HCT116 (cell line): ENCODE measurements around the gene TMEM181. TPM values are rescaled to one million over a fixed set of nuclear protein-coding genes. Genes with fewer than 3 reads are reported as not detected.

Source experiments
- ATAC-seq: fragments of 200-7000 bp; cut with Tn5 transposase; 2 replicates; pipeline ENCODE4 v1.9.1; 2020; ENCODE audit warnings: mild to moderate bottlenecking, moderate library complexity
- Bru-seq: library from RNA; stranded (reverse); fragments of 400-500 nt; gene quantifications from one replicate; lab custom pipeline; 2021; lab: Mats Ljungman, UMichigan
- BruChase-seq, 2 experiments: library from RNA; stranded (reverse); fragments of 400-500 nt; gene quantifications; one replicate each; lab custom pipeline; 2021; lab: Mats Ljungman, UMichigan
- BruUV-seq: library from RNA; stranded (reverse); fragments of 400-500 nt; replicated peaks from 2 replicates; lab custom pipeline; 2021; lab: Mats Ljungman, UMichigan
- CTCF ChIA-PET: fragments of 300-600 bp; sonication (Branson Sonifier 250); formaldehyde crosslinking; loops from one replicate; lab custom pipeline; 2021; ENCODE audit warnings: antibody characterized with exemption; lab: Charles Lee
- POLR2A ChIA-PET: fragments of 300-600, 350-600 bp; sonication (Branson Sonifier 250); formaldehyde crosslinking; loops from one replicate; lab custom pipeline; 2021; ENCODE audit warnings: antibody characterized with exemption; lab: Charles Lee
- RAD21 ChIA-PET, 2 experiments: fragments of 300-600 bp; sonication (Branson Sonifier 250); formaldehyde crosslinking; loops; one replicate each; lab custom pipeline; 2023; ENCODE audit warnings: low total read pairs in 2 of 2; ENCODE audit not compliant: uncharacterized antibody in 2 of 2, unreplicated experiment in 2 of 2, low non-redundant PET in 1 of 2; lab: Charles Lee
- DNase-seq: peaks from one replicate; pipeline ENCODE4 v3.0.0-alpha.2; 2010; ENCODE audit warnings: low read depth, low spot score
- H2AFZ ChIP-seq: fragments of 200-600 bp; shearing (Covaris generic), sonication (generic); 2 replicates; pipeline ENCODE4 v1.6.1; 2017; ENCODE audit warnings: low read depth, mixed run types, mixed read lengths, antibody characterized with exemption, low read length; ENCODE audit not compliant: poor library complexity, severe bottlenecking
- H3K27ac ChIP-seq: 2 replicates; pipeline ENCODE4 v1.5.1; 2012; ENCODE audit warnings: low read depth, low read length
- H3K27me3 ChIP-seq: fragments of 200-600 bp; sonication (generic); 2 replicates; pipeline ENCODE4 v1.6.1; 2016; ENCODE audit warnings: mixed run types, low read length, mixed read lengths; ENCODE audit not compliant: insufficient read depth
- H3K36me3 ChIP-seq, 2 experiments: fragments of 200-500 bp in 1 of 2; fragments of 200-600 bp in 1 of 2; sonication (Bioruptor generic) in 1 of 2; sonication (generic) in 1 of 2; 2 replicates each; pipeline versions ENCODE4 v1.5.1 to v1.6.1; 2014 to 2016; ENCODE audit warnings: low read length in 2 of 2, inconsistent platforms in 1 of 2, mixed read lengths in 1 of 2, mixed run types in 1 of 2; ENCODE audit not compliant: insufficient read depth in 2 of 2, control insufficient read depth in 1 of 2
- H3K4me1 ChIP-seq, 2 experiments: fragments of 200-600 bp in 1 of 2; sonication (generic) in 1 of 2; 2 replicates each; pipeline versions ENCODE4 v1.5.1 to v1.6.1; 2012 to 2017; ENCODE audit warnings: low read length in 2 of 2, inconsistent platforms in 1 of 2, mild to moderate bottlenecking in 1 of 2, mixed read lengths in 1 of 2, mixed run types in 1 of 2, moderate library complexity in 1 of 2; ENCODE audit not compliant: insufficient read depth in 2 of 2, control insufficient read depth in 1 of 2
- H3K4me2 ChIP-seq: fragments of 200-600 bp; sonication (generic); 2 replicates; pipeline ENCODE4 v1.6.1; 2017; ENCODE audit warnings: mixed run types, low read length, mixed read lengths
- H3K4me3 ChIP-seq, 2 experiments: fragments of 200-600 bp in 1 of 2; sonication (generic) in 1 of 2; replicated peaks in 1 of 2; 2 replicates each; pipeline ENCODE4 v1.5.1; 2011 to 2016; ENCODE audit warnings: low read length in 2 of 2, control low read depth in 1 of 2, low read depth in 1 of 2, mild to moderate bottlenecking in 1 of 2, mixed read lengths in 1 of 2, mixed run types in 1 of 2
- H3K79me2 ChIP-seq: fragments of 200-600 bp; sonication (generic); 2 replicates; pipeline ENCODE4 v1.6.1; 2017; ENCODE audit warnings: mild to moderate bottlenecking, mixed run types, low read length, moderate library complexity, mixed read lengths; ENCODE audit not compliant: insufficient read depth
- H3K9ac ChIP-seq: fragments of 200-600 bp; sonication (generic); 2 replicates; pipeline ENCODE4 v1.6.1; 2016; ENCODE audit warnings: low read length, mixed read lengths
- H3K9me2 ChIP-seq: fragments of 200-600 bp; sonication (generic), shearing (Covaris generic); 2 replicates; pipeline ENCODE4 v1.6.1; 2017; ENCODE audit warnings: mixed run types, mild to moderate bottlenecking, moderate library complexity; ENCODE audit not compliant: insufficient read depth
- H3K9me3 ChIP-seq, 2 experiments: fragments of 200-500 bp in 1 of 2; fragments of 200-600 bp in 1 of 2; sonication (Bioruptor generic) in 1 of 2; sonication (generic) in 1 of 2; 2 replicates each; pipeline ENCODE4 v1.6.1; 2014 to 2017; ENCODE audit warnings: low read length in 2 of 2, mixed read lengths in 2 of 2, inconsistent platforms in 1 of 2, low read depth in 1 of 2, mild to moderate bottlenecking in 1 of 2, mixed run types in 1 of 2, moderate library complexity in 1 of 2; ENCODE audit not compliant: control insufficient read depth in 1 of 2, insufficient read depth in 1 of 2
- H4K20me1 ChIP-seq: fragments of 200-600 bp; sonication (generic), shearing (Covaris generic); 2 replicates; pipeline ENCODE4 v1.6.1; 2017; ENCODE audit warnings: mixed run types, mild to moderate bottlenecking, moderate library complexity; ENCODE audit not compliant: insufficient read depth
- EGR1 ChIP-seq: IDR thresholded peaks from 2 replicates; pipeline ENCODE4 v1.6.1; 2012; ENCODE audit warnings: low read depth
- ELF1 ChIP-seq: IDR thresholded peaks from 2 replicates; pipeline ENCODE4 v1.6.1; 2012; ENCODE audit warnings: low read depth, borderline replicate concordance
- JUND ChIP-seq: IDR thresholded peaks from 2 replicates; pipeline ENCODE4 v1.6.1; 2012
- POLR2A ChIP-seq: IDR thresholded peaks from 2 replicates; pipeline ENCODE4 v1.7.0; 2011; ENCODE audit warnings: borderline replicate concordance; ENCODE audit not compliant: insufficient read depth, insufficient read length; ENCODE audit errors: extremely low read depth
- POLR2AphosphoS5 ChIP-seq: IDR thresholded peaks from 2 replicates; pipeline ENCODE4 v1.6.1; 2011; ENCODE audit warnings: mild to moderate bottlenecking, low read depth, low read length, moderate library complexity
- SIN3A ChIP-seq: IDR thresholded peaks from 2 replicates; pipeline ENCODE4 v1.6.1; 2012; ENCODE audit warnings: low read depth
- SRF ChIP-seq: IDR thresholded peaks from 2 replicates; pipeline ENCODE4 v1.6.1; 2012; ENCODE audit warnings: low read depth
- TCF7L2 ChIP-seq: IDR thresholded peaks from 2 replicates; pipeline ENCODE4 v1.7.0; 2011; ENCODE audit warnings: borderline replicate concordance, inconsistent platforms; ENCODE audit not compliant: insufficient read depth, insufficient read length; ENCODE audit errors: extremely low read depth
- ZBTB33 ChIP-seq: IDR thresholded peaks from 2 replicates; pipeline ENCODE4 v1.6.1; 2011; ENCODE audit warnings: mild to moderate bottlenecking, low read length, moderate library complexity; ENCODE audit not compliant: insufficient replicate concordance; ENCODE audit errors: extremely low read depth
- ZFX ChIP-seq: fragments of 450-650 bp; IDR thresholded peaks from 2 replicates; pipeline ENCODE4 v1.6.1; 2017
- intact Hi-C: fragments of 100-400 bp; cut with micrococcal nuclease; formaldehyde crosslinking; loops from 2 replicates; pipeline ENCODE4 v1.10.0; 2022
- long read RNA-seq: library from polyadenylated mRNA; unstranded; transcript quantifications from one replicate; pipeline ENCODE4 v2.0.0, GENCODE V29; 2021; ENCODE audit not compliant: unreplicated experiment
- polyA plus RNA-seq: library from polyadenylated mRNA; unstranded; fragments of >200 nt; gene quantifications from 2 replicates; pipeline ENCODE4 v1.2.1, GENCODE V29; 2012; ENCODE audit warnings: missing spikeins
- total RNA-seq: library from RNA; stranded (reverse); gene quantifications from one replicate; pipeline ENCODE4 v1.2.1, GENCODE V29; 2021; ENCODE audit not compliant: unreplicated experiment
- TF ChIP-seq, protein P1 (sequence below): IDR thresholded peaks from 2 replicates; pipeline ENCODE4 v1.6.1; 2012
- TF ChIP-seq, protein P2 (sequence below): IDR thresholded peaks from 2 replicates; pipeline ENCODE4 v1.6.1; 2012

TMEM181 gene, protein sequence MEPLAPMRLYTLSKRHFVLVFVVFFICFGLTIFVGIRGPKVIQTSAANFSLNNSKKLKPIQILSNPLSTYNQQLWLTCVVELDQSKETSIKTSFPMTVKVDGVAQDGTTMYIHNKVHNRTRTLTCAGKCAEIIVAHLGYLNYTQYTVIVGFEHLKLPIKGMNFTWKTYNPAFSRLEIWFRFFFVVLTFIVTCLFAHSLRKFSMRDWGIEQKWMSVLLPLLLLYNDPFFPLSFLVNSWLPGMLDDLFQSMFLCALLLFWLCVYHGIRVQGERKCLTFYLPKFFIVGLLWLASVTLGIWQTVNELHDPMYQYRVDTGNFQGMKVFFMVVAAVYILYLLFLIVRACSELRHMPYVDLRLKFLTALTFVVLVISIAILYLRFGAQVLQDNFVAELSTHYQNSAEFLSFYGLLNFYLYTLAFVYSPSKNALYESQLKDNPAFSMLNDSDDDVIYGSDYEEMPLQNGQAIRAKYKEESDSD
- total RNA-seq: 34.4 TPM
- polyA plus RNA-seq: 10.0 and 12.8 TPM in 2 replicates
- Bru-seq, nascent RNA: percentile 80 among the genes with signal in this experiment
- percentile 94 among the genes with signal in this experiment for BruChase-seq, experiment 1, labeled RNA remaining after a 6-hour chase
- percentile 91 among the genes with signal in this experiment for BruChase-seq, experiment 2, labeled RNA remaining after a 2-hour chase
- long read RNA-seq, full-length matches to known transcripts: 1 of 102 reads
- long read RNA-seq, partial matches to known transcripts: 17 of 102 reads
- long read RNA-seq, other reads (novel, unspliced or antisense): 84 of 102 reads

DNA sequence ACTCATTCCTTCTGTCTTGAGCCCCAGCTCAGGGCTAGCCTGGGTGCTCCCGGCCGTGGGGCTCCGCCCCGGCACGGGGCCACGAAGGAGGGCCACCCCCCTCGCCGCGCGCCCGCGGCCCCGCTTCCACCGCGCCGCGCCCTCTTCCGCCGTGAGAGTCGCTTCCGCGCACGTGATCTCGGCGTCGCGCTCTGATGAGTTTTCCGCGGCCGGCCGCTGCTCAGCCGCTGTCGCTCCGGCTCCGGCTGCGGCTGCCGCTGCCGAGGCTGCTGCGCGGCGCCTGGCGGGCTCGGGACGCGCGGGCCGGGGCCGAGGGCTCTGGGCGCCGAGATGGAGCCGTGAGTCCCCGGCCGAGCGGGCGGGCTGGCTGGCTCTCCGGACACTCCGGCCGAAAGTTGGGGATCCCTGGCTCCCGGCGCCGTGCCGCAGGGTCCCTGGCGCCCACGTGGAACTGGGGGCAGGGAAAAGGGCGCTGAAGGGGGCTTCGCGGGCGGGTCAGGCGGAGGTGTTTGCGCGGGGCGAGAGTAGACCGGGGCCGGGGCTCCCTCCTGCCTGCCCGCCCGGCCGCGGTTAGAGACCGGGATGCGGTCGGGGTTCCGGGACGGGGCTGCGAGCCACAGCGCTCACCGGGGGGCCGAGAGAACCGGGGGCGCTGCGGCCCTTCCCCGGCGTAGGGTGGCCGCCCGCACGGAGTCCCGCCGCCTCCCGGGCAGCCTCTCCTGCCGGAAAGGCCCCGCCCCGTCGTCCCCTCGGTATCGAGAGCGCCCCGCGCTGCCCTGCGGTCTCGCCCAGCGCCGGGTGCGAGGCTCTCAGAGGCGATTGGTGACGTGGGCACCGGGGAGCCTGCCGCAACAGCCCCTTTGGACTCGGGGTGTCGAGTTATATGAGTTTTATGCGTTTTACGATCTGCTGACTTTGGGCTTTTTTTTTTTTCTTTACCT, at the start of gene TMEM181:
Gene TMEM181 (plus strand): TSS at position 197 of the 941 bp plus-strand sequence. CDS start 134 bp downstream, at position 331.
- Histone ChIP-seq H3K9me2 (no peaks in the 10 kb centered on the region), H3K9ac (peak within 1 kb of the TSS; percentile 93), H3K27me3 (no peaks in the 10 kb centered on the region), H3K27ac (peak within 1 kb of the TSS; percentile 79), H2AFZ (no peak within 1 kb of the TSS), H4K20me1 (0 out of 2 replicates have a peak, but pooled peaks cover 4% of the 10 kb centered on the region), H3K4me1 (peaks cover 6 to 23% of the 10 kb centered on the region in 2 experiments; a peak in 3 of 4 replicates), H3K9me3 (no peaks in the 10 kb centered on the region), H3K4me3 (peak within 1 kb of the TSS; percentile 75 to 82), H3K79me2 (peaks cover 49% of the 10 kb centered on the region), H3K36me3 (no peaks in the 10 kb centered on the region), H3K4me2 (peak within 1 kb of the TSS; percentile 95)
- BruUV-seq: no TSS peak
- ATAC-seq (peak; percentile 83), DNase-seq (peak; percentile 36)
- TF ChIP-seq SIN3A (0 out of 2 replicates have a peak, but pooled peaks have one; percentile 68), TCF7L2 (peak; percentile 19), EGR1 (peak; percentile 77; the same call in 1 of the 2 replicates), JUND (no peak), POLR2A (peak; percentile 78), POLR2AphosphoS5 (peak; percentile 77), SRF (peak; percentile 85; the same call in 1 of the 2 replicates), ZBTB33 (no peak), ZFX (peak; percentile 71), ELF1 (peak; percentile 86; the same call in 1 of the 2 replicates)
- TF ChIP-seq, protein P1, sequence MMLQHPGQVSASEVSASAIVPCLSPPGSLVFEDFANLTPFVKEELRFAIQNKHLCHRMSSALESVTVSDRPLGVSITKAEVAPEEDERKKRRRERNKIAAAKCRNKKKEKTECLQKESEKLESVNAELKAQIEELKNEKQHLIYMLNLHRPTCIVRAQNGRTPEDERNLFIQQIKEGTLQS: no peak
- TF ChIP-seq, protein P2, sequence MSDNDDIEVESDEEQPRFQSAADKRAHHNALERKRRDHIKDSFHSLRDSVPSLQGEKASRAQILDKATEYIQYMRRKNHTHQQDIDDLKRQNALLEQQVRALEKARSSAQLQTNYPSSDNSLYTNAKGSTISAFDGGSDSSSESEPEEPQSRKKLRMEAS: peak; percentile 83
- ChIA-PET CTCF (no interaction called here), POLR2A (no interaction called here), RAD21 (no interaction called here)
- intact Hi-C loops: no loop called here
